Stimulated activated naive CD4-positive, alpha-beta T cell (primary cell): Measurements from ENCODE around the gene CTU2.
"Not testable (repeated sequence)": the region's sequence is repeated elsewhere in the genome, so short reads cannot be mapped to it uniquely, and the experiment has no call there.

Source experiments
- DNase-seq, 6 experiments: peaks; one replicate each; lab custom pipeline; 2025; lab: John Stamatoyannopoulos, UW

Gene CTU2

GRCh38 chr16:88706229-88706964 lies at the start of gene CTU2, which contains the start of gene RNF166:
CTU2 (plus strand) TSS chr16:88706503; CDS start chr16:88706531, 28 bp downstream.
RNF166 (minus strand) TSS chr16:88706408; CDS start chr16:88706325, 83 bp downstream.
- peak; percentile 80 to 90 (median 88) for DNase-seq

DNA sequence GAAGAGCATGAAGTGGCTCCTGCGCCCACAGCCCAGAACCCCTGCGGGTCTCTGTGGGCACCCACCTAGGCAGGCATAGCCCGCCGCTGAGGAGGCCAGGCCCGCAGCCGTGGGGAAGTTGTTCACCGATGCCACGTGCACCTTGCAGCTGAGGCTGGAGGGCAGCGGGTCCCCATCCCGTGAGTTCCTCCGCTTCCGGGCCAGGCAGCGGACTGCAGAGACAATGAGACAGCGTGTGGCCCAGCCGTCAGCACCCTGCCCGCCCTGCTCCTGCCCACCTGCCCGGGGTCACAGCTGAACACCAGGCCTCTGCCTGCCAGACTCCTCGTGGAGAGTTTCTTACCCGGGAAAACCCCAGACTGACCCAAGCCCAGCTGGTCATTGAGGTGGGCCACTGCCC lies 48.9 kb upstream of the CTU2 start:
- DNase-seq, result no peak

DNA sequence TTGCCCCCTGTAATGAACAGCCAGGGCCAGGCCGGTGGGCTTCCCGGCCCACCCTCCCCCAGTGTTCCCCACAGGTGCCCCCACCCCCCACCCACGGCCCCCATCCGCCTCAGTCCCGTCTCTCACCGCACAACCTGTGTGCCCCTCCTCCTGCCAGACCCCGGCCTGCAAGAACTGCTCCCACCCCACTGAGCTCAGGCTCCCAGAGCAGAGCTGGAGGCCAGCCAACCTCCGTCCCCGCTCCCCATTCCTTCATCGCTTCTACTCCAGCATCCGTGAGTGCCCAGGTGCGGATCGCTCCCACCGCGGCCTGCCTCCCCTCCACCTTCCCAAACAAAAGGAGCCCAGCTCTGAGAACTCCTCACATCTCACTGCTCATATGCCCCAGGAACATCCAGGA lies 47.6 kb upstream of the CTU2 start:
- no peak for DNase-seq

GRCh38 chr16:88659160-88659559 lies 47.1 kb upstream of the CTU2 start:
- DNase-seq, result no peak

DNA sequence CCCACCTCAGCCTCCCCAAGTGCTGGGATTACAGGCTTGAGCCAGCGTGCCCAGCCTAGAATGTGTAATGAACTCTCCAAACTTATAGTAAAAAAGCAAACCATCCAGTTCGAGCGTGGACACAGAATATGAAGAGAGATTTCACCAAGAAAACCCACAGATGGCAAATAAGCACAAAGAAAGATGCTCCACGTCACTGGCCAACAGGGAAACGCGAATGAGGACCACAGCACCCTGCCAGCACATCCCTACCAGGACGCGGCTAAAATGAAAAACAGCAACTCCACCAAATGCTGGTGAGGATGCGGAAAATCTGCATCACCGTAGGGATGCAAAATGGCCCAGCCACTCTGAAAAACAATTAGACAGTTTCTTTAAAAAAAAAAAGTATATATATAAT lies 44.8 kb upstream of the CTU2 start:
- no peak for DNase-seq

DNA sequence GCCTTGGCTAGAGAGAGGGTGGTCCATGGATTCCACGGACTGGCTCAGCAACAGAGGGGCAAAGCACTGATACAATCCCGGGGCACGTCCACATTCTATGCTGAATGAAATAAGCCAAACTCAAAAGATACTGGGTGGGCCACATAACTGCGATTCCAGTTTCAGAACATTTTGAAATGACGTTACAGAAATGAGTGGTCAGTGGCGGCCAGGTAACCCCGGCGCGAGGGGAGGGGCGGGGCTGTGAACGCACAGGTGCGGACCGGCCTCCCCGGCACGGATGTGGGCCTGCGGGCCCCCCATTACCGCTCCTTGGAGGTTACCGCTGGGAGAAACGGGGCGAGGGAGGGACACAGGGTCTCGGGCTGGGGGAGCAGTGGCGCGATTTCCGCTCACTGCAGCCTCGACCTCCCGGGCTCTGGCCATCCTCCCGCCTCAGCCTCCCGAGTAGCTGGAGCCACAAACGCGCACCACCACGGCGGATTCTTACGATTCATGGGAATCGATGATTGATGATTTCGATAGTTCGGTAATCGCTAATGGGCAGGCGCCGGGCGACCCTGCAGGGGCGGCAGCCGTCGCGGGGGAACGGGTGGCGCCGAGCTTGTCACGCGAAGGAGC lies 44.0 kb upstream of the CTU2 start:
- no peak for DNase-seq

GRCh38 chr16:88662843-88663606 lies 43.3 kb upstream of the CTU2 start, which contains the start of gene MVD:
MVD (minus strand) TSS chr16:88663091; CDS start chr16:88663080, 11 bp downstream.
- peak; percentile 90 to 96 (median 92) for DNase-seq

DNA sequence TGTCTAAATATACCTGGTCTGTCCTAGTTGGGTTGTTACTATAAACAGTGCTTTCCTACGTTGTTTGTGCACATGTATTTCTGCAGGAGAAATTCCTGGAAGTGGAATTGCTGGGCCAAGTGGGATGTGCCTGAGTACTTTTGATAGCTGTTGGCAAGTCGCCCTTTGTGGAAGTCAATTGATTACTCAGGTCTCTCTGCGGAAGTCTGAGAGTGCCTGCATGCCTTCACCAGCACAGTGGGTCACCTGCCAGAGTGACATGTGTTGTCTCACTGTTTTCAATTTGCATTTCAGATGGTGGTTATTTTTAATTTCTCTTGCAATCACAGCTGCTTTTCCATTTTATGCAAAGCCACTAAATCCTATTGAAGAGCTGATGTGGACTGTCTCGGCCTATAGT lies 41.2 kb upstream of the CTU2 start:
- no peak for DNase-seq

DNA sequence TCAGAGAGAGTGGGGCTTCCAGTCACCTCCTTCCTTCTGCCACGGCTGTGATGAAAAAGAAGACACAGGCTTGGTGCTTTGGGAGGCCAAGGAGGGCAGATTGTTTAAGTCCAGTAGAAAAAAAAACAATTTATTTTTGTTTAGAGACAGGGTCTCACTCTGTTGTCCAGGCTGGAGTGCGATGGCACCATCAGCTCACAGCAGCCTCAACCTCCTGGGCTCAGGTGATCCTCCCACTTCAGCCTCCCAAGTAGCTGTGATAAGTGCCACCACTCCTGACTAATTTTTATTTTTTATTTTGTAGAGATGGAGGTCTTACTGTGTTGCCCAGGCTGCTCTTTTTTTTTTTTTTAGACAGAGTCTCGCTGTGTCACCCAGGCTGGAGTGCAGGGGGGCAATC lies 40.7 kb upstream of the CTU2 start:
- no peak for DNase-seq

DNA sequence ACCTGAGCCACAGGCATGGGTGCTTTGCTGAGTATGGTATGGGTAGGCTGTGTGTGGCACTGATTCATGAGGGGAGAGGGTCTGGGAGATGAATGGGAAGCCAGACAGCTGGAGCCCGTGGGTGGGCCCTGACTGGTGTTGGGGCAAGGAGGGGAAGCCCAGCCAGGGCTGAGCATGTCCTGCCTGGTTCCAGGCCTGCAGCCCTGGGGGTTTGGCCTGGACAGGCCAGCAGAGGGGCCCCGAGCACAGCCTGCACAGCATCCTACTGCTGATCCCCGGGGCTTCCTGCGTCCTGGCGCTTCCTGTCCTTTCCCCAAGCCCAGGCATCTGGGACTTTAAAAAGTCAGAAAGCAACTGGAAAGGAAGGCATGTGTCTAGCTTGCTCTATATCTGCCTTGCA lies 38.8 kb upstream of the CTU2 start:
- DNase-seq, result no peak

GRCh38 chr16:88669493-88669892 lies 36.8 kb upstream of the CTU2 start:
- not testable (repeated sequence) for DNase-seq

- no peak for DNase-seq
These were observed 36.3 kb upstream of the CTU2 start for GRCh38 chr16:88669980-88670379.

GRCh38 chr16:88671806-88672205 lies 34.5 kb upstream of the CTU2 start:
- DNase-seq, result no peak

DNA sequence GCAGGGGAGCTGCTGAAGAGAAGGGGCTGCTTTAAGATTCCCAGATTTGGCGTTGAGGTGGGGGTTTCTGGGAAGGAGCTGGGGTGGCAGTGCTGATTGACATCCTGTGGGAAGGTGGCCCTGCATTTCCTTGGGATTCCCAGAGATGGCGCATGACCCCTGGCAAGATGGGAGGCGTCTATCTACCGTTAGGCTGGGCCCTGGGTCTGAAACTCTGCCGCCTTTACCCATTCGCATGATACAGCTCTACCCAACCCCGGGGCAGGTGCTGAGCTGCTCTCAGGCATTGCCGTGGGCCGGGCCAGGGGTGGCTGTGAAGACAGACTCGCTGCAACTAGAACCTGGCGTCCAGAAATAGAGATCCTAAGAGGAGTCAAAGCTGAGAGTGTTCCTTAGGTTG lies 33.5 kb upstream of the CTU2 start:
- no peak for DNase-seq

DNA sequence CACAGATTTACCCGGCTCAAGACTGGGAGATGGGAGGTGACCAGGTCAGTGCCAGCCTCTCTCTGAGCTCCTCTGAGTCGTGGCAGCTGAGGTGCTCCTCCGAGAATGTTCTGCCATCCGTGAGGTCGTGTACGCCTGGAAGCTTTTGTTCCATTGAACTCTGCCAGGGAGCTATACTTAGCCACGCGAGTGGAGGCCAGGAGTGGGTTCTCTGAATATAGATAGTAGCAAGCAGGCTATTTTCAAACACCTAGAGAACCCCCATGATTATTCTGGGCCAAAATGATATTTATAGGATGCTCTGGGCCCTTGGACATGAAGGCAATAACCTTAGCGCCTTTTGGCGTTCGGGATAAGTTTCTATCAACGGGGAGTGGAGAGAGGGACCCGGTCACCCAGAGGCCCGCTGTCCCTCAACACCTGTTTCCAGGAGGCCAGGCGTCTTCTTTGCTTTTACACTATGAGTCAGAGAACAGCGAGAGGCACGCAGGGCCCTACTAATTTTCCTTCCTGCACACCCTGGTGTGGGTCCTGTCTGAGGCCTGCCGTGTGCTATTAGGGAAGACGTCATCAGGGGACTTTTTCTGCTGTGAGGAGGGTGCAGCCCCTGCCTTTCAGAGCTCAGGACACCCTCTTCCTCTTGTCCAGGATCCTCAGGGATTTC lies 32.5 kb upstream of the CTU2 start:
- no peak for DNase-seq

DNA sequence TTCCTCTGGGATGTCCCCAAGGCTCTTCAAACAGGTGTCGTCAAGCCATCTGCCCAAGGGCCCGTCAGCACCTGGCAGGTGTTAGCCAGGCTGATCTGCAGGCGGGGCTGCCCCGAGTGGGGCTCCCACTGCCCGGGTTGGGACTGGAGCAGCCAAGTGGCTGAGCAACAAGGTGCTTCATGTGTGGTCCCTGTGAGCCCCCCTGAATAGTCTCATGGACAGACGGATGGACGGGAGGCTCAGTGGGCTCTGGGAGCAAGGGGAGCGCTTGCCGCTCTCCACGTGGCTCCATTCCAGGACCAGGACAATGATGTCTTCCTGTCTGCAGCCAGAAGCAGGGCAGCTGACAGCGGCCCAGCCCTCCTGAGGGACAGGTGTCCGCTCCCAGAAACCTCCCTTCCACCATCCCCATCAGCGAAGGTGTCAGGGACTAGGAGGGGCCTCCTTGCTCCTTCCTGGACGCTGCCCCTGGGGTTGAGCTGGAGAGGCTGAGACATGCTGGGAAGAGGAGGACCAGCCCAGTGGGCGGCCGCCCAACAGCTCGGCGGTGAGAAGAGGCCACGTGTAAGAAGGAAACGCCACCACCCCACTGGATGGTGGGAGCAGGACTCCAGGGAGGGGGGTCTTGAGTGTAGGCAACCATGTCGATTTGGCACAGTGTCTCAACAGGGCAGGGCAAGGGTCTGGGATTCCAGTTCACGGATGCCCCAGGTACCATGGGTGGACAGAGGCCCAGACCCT lies 29.6 kb upstream of the CTU2 start:
- DNase-seq, result no peak

GRCh38 chr16:88677721-88678120 lies 28.6 kb upstream of the CTU2 start:
- DNase-seq, result no peak

- no peak for DNase-seq
These were observed 27.9 kb upstream of the CTU2 start for GRCh38 chr16:88678224-88678979.

- no peak for DNase-seq
These were observed 25.7 kb upstream of the CTU2 start for GRCh38 chr16:88680554-88681083.

DNA sequence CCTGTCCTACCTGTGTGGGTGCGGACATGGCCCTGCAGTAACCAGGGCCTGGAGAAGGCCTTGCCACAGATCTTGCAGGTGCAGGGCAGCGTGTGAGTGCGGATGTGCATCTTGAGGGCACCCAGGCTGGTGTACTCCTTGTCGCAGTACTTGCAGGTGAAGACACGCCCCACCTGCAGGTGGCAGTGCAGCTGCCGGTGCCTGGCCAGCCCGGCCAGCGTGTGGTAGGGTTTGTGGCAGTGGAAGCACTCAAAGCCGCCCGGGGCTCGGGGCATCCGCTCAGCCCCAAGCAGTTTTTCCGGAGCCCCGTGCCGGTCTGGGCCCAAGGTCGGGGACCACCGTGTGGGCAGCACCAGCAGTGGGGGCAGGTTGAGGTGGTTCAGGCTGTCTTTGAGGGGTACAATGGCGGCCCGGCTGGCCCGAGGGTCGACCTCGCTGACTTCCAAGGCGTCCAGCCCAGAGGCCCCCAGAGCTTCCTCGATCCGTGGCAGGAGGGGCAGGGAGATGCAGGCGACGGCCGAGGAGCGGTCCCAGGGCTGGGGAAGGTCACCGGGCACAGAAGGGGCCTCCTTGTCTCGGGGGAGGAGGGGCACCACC lies 25.1 kb upstream of the CTU2 start:
- peak in 5 of 6 experiments; percentile 17 to 47 (median 39) for DNase-seq
